C4-2B (cell line): ENCODE data around the gene ATG2B.

Source experiments
- ZFX ChIP-seq: fragments of 450-650 bp; IDR thresholded peaks from 2 replicates; pipeline ENCODE4 v1.6.1; 2017
- TF ChIP-seq, protein P1 (sequence below): fragments of 450-650 bp; conservative IDR thresholded peaks from 2 replicates; pipeline ENCODE4 v1.5.1; 2017; ENCODE audit warnings: mild to moderate bottlenecking

DNA sequence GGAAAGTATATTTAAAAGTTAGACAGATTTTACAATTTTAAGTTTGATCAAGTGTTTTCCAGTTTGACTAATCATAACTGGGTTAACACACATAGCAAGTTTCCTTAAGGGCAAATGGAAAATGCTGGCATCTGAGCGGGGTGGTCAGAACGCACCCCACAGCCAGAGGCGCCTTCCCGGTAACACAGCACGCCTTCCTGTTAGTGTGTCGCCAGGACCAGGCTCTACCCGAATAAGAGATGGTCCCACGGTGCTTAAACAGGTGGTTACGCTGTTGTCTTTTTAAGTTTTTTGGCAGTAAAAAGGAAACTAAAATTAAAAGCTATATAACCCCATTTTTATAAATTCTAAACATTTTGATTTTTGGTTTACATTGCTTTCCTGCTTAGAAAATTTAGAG lies 79.1 kb downstream of the ATG2B start:
- TF ChIP-seq, protein P1, sequence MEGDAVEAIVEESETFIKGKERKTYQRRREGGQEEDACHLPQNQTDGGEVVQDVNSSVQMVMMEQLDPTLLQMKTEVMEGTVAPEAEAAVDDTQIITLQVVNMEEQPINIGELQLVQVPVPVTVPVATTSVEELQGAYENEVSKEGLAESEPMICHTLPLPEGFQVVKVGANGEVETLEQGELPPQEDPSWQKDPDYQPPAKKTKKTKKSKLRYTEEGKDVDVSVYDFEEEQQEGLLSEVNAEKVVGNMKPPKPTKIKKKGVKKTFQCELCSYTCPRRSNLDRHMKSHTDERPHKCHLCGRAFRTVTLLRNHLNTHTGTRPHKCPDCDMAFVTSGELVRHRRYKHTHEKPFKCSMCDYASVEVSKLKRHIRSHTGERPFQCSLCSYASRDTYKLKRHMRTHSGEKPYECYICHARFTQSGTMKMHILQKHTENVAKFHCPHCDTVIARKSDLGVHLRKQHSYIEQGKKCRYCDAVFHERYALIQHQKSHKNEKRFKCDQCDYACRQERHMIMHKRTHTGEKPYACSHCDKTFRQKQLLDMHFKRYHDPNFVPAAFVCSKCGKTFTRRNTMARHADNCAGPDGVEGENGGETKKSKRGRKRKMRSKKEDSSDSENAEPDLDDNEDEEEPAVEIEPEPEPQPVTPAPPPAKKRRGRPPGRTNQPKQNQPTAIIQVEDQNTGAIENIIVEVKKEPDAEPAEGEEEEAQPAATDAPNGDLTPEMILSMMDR, result no peak
- TF ChIP-seq ZFX, result no peak
